Fibroblast of pulmonary artery (primary cell): ENCODE measurements around the gene ADH1C.

ENCODE experiments used
- DNase-seq: peaks from one replicate; pipeline ENCODE4 v3.0.0-alpha.2; 2010; ENCODE audit warnings: low read depth
- H3K4me3 ChIP-seq: replicated peaks from 2 replicates; pipeline ENCODE4 v1.5.1; 2011; ENCODE audit warnings: low read depth, mild to moderate bottlenecking, control low read depth, low read length, moderate library complexity
- CTCF ChIP-seq: IDR thresholded peaks from 2 replicates; pipeline ENCODE4 v1.5.1; 2011; ENCODE audit warnings: mild to moderate bottlenecking, control low read depth, low read length, inconsistent platforms; ENCODE audit errors: missing control alignments

Gene ADH1C

GRCh38 chr4:99389606-99390005 lies 37.1 kb upstream of the ADH1C start:
- no peak for DNase-seq
- H3K4me3 ChIP-seq, result no peak overlapping the region
- no peak for TF ChIP-seq CTCF

GRCh38 chr4:99383833-99384392 lies 31.4 kb upstream of the ADH1C start:
- H3K4me3 ChIP-seq, result no peak overlapping the region
- peak; percentile 95 for DNase-seq
- TF ChIP-seq CTCF, result no peak

- TF ChIP-seq CTCF, result no peak
- DNase-seq, result no peak
- no peak overlapping the region for H3K4me3 ChIP-seq
Measured at GRCh38 chr4:99383399-99383798, 30.9 kb upstream of the ADH1C start.

- H3K4me3 ChIP-seq, result no peak overlapping the region
- DNase-seq, result no peak
- no peak for TF ChIP-seq CTCF
Measured at GRCh38 chr4:99382745-99383360, 30.3 kb upstream of the ADH1C start.

GRCh38 chr4:99381588-99382175 lies 29.1 kb upstream of the ADH1C start:
- no peak for DNase-seq
- H3K4me3 ChIP-seq, result no peak overlapping the region
- no peak for TF ChIP-seq CTCF

GRCh38 chr4:99379571-99379970 lies 27.0 kb upstream of the ADH1C start:
- H3K4me3 ChIP-seq, result no peak overlapping the region
- no peak for TF ChIP-seq CTCF
- peak; percentile 68 for DNase-seq

GRCh38 chr4:99378876-99379275 lies 26.3 kb upstream of the ADH1C start:
- H3K4me3 ChIP-seq, result no peak overlapping the region
- DNase-seq, result no peak
- TF ChIP-seq CTCF, result no peak
